Measurements from ENCODE around the gene CHSY3. TPM values are rescaled to one million over a fixed set of nuclear protein-coding genes. Genes with fewer than 3 reads are reported as not detected.
A peak's percentile ranks its signal among the peaks of the same experiment; 100 is the strongest.

CHSY3 gene
- polyA plus RNA-seq, 1 donor from 2014 or later: 0.40 TPM

- no peaks in the 10 kb centered on the region for H4K20me1 ChIP-seq (ENCODE audit: insufficient read depth)
Observed at GRCh38 chr5:129904667-129905472, 605 bp downstream of the CHSY3 start.

GRCh38 chr5:129905473-129906176 is 1.4 kb downstream of the CHSY3 start:
- Histone ChIP-seq H3K9me3 (ENCODE audit: low read length) (no peaks in the 10 kb centered on the region), H3K79me2 (replicated peaks; ENCODE audit: insufficient read depth, low read length) (no peaks in the 10 kb centered on the region), H3K4me3 (ENCODE audit: low read length) (peak overlapping the region; percentile 88), H3K27ac (ENCODE audit: low read length) (no peak overlapping the region), H3K9ac (ENCODE audit: low read length) (peak overlapping the region; percentile 64), H3K9me2 (ENCODE audit: insufficient read depth, low read length) (no peaks in the 10 kb centered on the region), H3K4me2 (ENCODE audit: low read length) (peak overlapping the region; percentile 77), H4K20me1 (ENCODE audit: insufficient read depth) (no peaks in the 10 kb centered on the region), H3K27me3 (ENCODE audit: insufficient read depth, low read depth, low read length) (peaks cover 40% of the 10 kb centered on the region), H3K36me3 (ENCODE audit: insufficient read depth, low read length) (no peaks in the 10 kb centered on the region), H2AFZ (ENCODE audit: low read depth, low read length) (no peak overlapping the region), H3F3A (ENCODE audit: insufficient read depth, low read length, poor library complexity, severe bottlenecking) (peaks cover 5% of the 10 kb centered on the region)
- TF ChIP-seq, protein P1, sequence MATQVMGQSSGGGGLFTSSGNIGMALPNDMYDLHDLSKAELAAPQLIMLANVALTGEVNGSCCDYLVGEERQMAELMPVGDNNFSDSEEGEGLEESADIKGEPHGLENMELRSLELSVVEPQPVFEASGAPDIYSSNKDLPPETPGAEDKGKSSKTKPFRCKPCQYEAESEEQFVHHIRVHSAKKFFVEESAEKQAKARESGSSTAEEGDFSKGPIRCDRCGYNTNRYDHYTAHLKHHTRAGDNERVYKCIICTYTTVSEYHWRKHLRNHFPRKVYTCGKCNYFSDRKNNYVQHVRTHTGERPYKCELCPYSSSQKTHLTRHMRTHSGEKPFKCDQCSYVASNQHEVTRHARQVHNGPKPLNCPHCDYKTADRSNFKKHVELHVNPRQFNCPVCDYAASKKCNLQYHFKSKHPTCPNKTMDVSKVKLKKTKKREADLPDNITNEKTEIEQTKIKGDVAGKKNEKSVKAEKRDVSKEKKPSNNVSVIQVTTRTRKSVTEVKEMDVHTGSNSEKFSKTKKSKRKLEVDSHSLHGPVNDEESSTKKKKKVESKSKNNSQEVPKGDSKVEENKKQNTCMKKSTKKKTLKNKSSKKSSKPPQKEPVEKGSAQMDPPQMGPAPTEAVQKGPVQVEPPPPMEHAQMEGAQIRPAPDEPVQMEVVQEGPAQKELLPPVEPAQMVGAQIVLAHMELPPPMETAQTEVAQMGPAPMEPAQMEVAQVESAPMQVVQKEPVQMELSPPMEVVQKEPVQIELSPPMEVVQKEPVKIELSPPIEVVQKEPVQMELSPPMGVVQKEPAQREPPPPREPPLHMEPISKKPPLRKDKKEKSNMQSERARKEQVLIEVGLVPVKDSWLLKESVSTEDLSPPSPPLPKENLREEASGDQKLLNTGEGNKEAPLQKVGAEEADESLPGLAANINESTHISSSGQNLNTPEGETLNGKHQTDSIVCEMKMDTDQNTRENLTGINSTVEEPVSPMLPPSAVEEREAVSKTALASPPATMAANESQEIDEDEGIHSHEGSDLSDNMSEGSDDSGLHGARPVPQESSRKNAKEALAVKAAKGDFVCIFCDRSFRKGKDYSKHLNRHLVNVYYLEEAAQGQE (IDR thresholded peaks at IDR 0.05; ENCODE audit: borderline replicate concordance): no peak
- TF ChIP-seq TAF1 (IDR thresholded peaks at IDR 0.05; ENCODE audit: low read depth) (peak; percentile 43), EZH2 (IDR thresholded peaks at IDR 0.05; ENCODE audit: borderline replicate concordance, insufficient read depth, low read length, poor library complexity, severe bottlenecking) (no peak), EP300 (conservative IDR thresholded peaks at IDR 0.05; ENCODE audit: poor library complexity, severe bottlenecking) (no peak), RAD21 (conservative IDR thresholded peaks at IDR 0.05) (no peak)

More at GRCh38 chr5:129904667-129905472, 605 bp downstream of the CHSY3 start:
- Histone ChIP-seq H3K79me2 (replicated peaks; ENCODE audit: insufficient read depth, low read length) (no peaks in the 10 kb centered on the region), H3K9me2 (ENCODE audit: insufficient read depth, low read length) (no peaks in the 10 kb centered on the region), H3F3A (ENCODE audit: insufficient read depth, low read length, poor library complexity, severe bottlenecking) (peaks cover 5% of the 10 kb centered on the region), H3K36me3 (ENCODE audit: insufficient read depth, low read length) (no peaks in the 10 kb centered on the region), H3K27me3 (ENCODE audit: insufficient read depth, low read depth, low read length) (peaks cover 40% of the 10 kb centered on the region), H3K4me3 (ENCODE audit: low read length) (peak overlapping the region; percentile 88), H3K9me3 (ENCODE audit: low read length) (no peaks in the 10 kb centered on the region), H2AFZ (ENCODE audit: low read depth, low read length) (no peak overlapping the region), H3K9ac (ENCODE audit: low read length) (peak overlapping the region; percentile 64), H3K4me2 (ENCODE audit: low read length) (peak overlapping the region; percentile 77), H3K27ac (ENCODE audit: low read length) (no peak overlapping the region)
- TF ChIP-seq RAD21 (conservative IDR thresholded peaks at IDR 0.05) (peak; percentile 24), SMC3 (conservative IDR thresholded peaks at IDR 0.05; ENCODE audit: poor library complexity) (peak; percentile 26), TAF1 (IDR thresholded peaks at IDR 0.05; ENCODE audit: low read depth) (no peak), POLR2AphosphoS5 (IDR thresholded peaks at IDR 0.05) (no peak), CTCF (IDR thresholded peaks at IDR 0.05; ENCODE audit: poor library complexity, severe bottlenecking) (peak; percentile 55), EZH2 (IDR thresholded peaks at IDR 0.05; ENCODE audit: borderline replicate concordance, insufficient read depth, low read length, poor library complexity, severe bottlenecking) (no peak), MXI1 (conservative IDR thresholded peaks at IDR 0.05; ENCODE audit: poor library complexity, severe bottlenecking) (peak; percentile 83), EP300 (conservative IDR thresholded peaks at IDR 0.05; ENCODE audit: poor library complexity, severe bottlenecking) (no peak)
- TF ChIP-seq, protein P1 (IDR thresholded peaks at IDR 0.05; ENCODE audit: borderline replicate concordance): no peak

Measured in neural cell (in vitro differentiated cells).